Stimulated activated CD4-positive, alpha-beta T cell treated with anti-CD3 and anti-CD28 coated beads, Interleukin-15, amount 100 ng/mL, for 24 hours (primary cell): ENCODE measurements around the gene ENDOV.
A peak's percentile ranks its signal among the peaks of the same experiment; 100 is the strongest.

Experiments used
- DNase-seq: peaks from one replicate; pipeline ENCODE4 v3.0.0-alpha.2; 2020

ENDOV gene

GRCh38 chr17:80432961-80433550 is 18.1 kb downstream of the ENDOV start:
- DNase-seq, result no peak

GRCh38 chr17:80433916-80434666 is 19.1 kb downstream of the ENDOV start:
- DNase-seq, result no peak

- no peak for DNase-seq
These were observed 22.6 kb downstream of the ENDOV start for GRCh38 chr17:80437532-80437931.

GRCh38 chr17:80438806-80439205 is 23.8 kb downstream of the ENDOV start:
- DNase-seq, result no peak

GRCh38 chr17:80439499-80439898 is 24.5 kb downstream of the ENDOV start:
- DNase-seq, result no peak

GRCh38 chr17:80441133-80441578 is 26.2 kb downstream of the ENDOV start:
- DNase-seq, result peak; percentile 58

GRCh38 chr17:80441598-80442322 is 26.8 kb downstream of the ENDOV start:
- DNase-seq, result no peak

GRCh38 chr17:80442323-80442659 is 27.3 kb downstream of the ENDOV start:
- no peak for DNase-seq

- DNase-seq, result no peak
These were observed 27.8 kb downstream of the ENDOV start for GRCh38 chr17:80442764-80443163.

GRCh38 chr17:80443498-80443897 is 28.5 kb downstream of the ENDOV start:
- no peak for DNase-seq

- no peak for DNase-seq
These were observed 29.1 kb downstream of the ENDOV start for GRCh38 chr17:80443916-80444643.

GRCh38 chr17:80444644-80444979 is 29.6 kb downstream of the ENDOV start:
- DNase-seq, result no peak

- no peak for DNase-seq
These were observed 30.2 kb downstream of the ENDOV start for GRCh38 chr17:80445007-80445725.

GRCh38 chr17:80445726-80446110 is 30.8 kb downstream of the ENDOV start:
- DNase-seq, result no peak

- no peak for DNase-seq
These were observed 31.9 kb downstream of the ENDOV start for GRCh38 chr17:80446645-80447405.

- no peak for DNase-seq
These were observed 32.8 kb downstream of the ENDOV start for GRCh38 chr17:80447790-80448189.

- DNase-seq, result no peak
These were observed 34.4 kb downstream of the ENDOV start for GRCh38 chr17:80449194-80449929.

GRCh38 chr17:80449930-80450576 is 35.1 kb downstream of the ENDOV start:
- DNase-seq, result no peak

GRCh38 chr17:80451104-80451775 is 36.3 kb downstream of the ENDOV start:
- no peak for DNase-seq
